HG02678 (cell line): ENCODE measurements around the gene DOCK9.
"Not testable (repeated sequence)": the region's sequence is repeated elsewhere in the genome, so short reads cannot be mapped to it uniquely, and the experiment has no call there.

Experiments used
- ATAC-seq: cut with Tn5 transposase; IDR thresholded peaks from one replicate; pipeline ENCODE4 v1.9.1; 2021; ENCODE audit warnings: mild to moderate bottlenecking, moderate library complexity; ENCODE audit not compliant: unreplicated experiment

The DOCK9 gene

DNA sequence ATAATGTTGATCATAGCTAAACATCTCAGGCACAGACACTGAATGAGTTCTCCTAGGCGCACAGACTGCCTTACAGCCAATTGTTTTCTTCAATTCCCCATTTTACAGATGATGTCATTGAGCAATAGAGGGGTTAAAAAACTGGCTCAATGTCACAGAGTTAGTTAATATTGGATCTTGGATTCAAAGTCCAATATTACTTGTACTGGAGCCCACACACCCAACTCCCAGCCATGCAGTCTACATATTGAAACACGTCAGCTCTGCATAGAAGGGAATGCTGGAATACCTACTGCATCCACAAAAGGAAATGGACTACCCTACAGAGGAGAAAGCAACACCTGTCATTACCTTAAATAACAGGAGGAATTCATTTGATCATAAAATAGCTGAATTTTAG, 149.2 kb downstream of the DOCK9 start:
- no peak for ATAC-seq

DNA sequence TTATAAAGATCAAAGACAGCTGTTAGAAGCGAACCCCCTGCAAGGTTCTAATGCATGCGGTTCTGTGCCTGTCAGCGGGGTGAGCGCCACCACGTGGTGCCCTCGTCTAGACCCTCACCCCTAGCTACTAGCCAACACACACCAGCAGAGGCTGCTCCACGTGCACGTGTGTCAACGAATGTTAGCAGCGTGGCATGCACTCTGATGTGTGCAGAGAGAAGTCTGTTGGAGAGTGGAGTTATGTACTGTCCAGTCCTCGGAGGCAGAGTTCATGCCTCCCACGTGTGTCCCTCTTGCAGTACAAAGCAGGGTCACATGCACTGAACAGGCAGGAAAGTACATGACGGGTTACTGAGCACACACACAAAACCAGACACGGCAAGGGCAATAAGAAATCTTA, 150.4 kb downstream of the DOCK9 start:
- ATAC-seq = no peak

DNA sequence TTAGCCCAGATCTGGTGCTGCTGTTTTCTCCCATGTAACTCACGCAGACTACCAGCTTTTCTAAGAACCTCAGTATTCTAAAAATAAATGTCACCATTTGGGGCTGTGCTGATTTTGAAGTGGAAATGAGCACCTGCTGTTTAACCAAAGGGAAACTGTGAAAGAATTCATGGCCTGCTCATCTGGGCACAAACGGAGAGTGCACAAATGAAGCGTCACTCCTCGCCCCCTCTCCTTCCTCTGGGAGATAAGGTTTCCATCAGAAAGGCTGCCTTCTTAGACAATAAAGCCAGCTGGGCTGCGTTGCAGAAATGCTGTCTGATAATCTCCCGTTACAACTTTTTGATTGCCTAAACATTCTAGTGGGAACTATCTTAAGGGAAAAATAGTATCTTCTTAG, 151.7 kb downstream of the DOCK9 start:
- ATAC-seq = no peak

DNA sequence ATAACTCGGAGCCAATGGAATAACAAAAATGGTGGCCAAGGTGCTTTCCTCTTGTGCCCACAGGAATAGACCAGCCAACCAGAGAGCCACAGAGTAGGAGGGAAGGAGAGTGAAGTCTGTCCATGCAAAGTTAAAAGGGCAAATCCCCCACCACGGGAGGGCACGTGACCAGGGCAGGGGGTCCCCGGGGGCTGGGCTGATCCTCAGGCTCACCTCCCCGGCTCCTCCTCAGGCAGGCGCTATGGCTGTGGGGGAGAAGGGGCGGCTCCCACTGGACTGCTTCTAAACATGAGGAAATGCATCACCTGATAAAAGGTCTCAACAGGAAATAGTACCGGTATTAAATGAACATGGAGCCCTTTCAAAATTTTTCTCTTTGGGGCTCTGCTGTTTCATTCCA, 152.2 kb downstream of the DOCK9 start:
- no peak for ATAC-seq

DNA sequence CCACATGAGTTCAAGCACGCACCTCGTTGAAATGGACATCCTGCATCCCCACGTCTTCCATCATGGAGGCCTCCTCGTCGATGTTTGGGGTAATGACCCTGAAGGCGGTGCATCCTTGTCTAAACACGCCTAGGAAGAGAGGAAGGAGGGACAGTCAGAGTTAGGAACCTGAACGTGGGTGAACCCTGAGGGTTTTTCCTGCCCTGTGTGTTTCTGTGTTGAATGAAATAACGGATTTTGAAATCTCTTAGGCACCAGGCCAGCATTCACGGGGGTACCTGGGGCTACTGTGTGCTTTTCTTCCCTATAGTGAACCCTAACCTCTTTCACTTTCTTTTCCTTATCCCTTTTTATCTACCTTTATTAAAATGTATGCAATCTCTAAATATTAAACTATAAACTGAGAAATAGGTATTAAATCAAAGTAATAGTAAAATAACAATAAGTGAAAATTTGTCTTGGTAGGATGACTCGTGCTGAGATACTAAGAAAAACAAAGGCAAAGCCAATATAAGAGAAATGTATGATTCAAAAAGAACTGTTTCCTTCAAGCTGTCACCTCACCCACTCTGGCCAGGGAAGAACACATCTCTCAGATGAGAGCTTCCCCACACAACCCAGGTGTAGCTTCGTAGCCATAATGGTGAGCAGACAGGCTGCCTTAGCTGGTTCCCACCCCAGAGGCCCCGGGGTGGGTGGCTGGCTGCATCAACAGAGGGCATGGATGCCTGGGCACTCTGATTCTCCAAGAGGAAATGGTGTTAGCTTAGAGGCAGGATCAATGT, 153.3 kb downstream of the DOCK9 start:
- no peak for ATAC-seq

DNA sequence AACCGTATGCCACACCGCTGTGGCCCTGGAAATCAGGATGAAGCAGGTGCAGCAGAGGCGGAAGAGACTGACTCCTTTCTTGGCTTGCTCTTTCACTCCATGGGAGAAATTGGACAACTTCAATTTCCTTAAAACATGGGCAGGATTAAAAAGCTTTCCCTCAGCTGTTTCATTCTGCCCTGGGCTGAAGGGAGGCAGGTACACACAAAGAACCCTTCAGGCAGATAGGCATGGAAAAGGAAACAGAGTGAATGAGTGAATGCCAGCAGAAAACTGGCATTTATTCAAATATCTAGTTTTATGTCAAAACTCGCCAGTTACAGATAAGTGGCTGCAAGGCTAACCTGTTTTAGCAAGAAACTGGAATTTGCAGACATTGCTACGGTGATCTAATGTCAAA, 154.4 kb downstream of the DOCK9 start:
- no peak for ATAC-seq

DNA sequence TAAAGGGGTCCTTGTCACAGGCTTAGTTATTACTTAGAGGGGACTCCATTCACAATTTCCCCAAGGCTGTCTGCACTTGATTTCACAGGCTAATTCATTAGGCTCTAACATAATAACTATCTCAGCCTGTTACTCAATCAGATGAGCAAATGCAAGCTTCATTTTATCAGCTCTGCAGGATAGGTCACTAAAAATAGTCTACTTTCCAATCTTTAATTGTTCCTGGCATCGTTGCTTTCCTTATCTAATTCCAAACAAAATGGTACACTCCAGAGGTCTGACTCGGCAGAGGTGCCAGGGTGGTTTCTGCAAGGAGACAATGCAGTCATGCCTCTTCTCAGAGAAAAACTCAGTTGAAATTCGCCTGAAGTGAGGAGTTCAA, 155.6 kb downstream of the DOCK9 start:
- ATAC-seq = no peak

DNA sequence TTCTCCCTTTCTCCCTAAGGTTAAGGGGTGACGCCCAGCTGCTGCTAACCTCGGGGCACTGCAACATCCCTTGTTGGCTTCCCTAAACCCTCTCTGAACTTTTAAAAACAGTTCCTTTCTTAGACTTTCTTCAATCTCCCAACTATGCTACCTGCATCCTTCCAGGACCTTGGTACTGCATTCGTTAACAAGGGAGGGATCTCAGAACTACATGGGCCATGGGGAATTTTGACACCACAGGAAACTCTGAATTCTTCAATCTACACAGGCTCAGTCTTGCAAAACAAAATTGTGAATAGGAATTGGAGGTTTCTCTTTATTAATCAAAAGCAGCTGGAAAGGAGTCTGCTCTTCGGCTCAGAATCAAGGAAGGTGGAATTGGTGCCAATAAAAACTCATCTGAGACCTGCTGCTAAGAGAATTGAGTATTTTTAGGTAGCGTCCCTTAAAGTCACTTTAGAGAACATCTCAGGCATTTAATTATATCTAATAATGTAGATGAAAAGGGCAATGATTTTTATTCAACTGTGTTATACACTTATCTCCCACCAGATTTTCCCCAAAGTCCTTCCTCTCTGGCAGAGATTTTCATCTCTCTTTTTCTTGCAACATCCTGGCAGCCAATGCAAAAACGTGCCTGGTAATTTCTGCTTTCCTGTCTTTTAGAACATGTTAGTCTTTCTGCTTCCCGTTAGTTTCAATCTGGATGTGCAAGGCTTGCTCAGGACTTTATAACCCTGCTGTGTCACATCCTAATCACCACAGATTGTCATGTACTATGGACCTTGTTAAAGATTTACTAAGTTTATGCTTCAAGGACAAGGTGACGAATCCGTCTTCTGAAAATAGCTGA, 156.3 kb downstream of the DOCK9 start:
- ATAC-seq = no peak

DNA sequence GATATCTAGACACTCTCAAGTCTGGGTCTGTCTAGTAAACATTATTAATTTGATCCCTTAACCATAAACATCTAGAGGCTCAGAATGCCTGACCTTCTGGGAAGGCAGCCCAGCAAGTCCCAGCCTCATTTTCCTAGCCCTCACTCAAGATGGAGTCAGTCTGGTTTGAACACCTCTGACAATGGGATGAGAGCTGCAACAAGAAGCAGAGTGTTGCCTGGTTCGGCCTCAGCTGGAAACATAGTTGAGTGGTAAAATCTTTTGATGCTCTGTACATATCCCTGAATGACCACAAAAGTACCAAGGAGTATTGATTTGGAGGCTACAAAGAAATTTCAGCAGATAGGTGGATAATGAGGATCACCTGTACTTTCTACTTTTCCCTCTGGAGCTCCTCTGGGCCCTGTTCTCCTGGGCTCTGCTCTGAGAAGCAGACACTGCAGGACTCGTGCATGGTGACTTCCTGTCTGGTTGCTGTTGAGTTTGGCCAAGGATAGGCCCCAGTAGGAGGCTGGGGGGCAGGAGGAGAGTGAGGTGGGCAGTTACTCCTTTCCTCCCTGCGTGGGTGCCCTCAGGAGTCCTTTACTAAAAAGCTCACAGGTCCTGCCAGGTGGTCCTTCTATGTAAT, 157.0 kb downstream of the DOCK9 start:
- ATAC-seq = no peak

DNA sequence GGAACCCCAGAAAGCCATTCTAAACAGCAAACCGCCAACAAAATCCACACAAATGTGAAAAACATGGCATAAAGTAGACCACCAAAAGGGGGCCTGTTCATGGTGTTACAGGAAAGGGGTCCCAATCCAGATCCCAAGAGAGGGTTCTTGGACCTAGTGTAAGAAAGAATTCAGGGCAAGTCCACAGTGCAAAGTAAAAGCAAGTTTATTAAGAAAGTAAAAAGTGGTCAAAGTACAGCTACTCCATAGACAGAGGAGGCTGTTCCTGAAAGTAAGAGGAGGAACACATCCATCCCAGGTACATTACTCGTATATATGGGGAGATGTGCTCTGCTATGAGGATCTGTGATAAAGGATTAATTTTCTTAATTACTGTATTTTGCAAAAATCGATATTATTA, 157.6 kb downstream of the DOCK9 start:
- no peak for ATAC-seq

DNA sequence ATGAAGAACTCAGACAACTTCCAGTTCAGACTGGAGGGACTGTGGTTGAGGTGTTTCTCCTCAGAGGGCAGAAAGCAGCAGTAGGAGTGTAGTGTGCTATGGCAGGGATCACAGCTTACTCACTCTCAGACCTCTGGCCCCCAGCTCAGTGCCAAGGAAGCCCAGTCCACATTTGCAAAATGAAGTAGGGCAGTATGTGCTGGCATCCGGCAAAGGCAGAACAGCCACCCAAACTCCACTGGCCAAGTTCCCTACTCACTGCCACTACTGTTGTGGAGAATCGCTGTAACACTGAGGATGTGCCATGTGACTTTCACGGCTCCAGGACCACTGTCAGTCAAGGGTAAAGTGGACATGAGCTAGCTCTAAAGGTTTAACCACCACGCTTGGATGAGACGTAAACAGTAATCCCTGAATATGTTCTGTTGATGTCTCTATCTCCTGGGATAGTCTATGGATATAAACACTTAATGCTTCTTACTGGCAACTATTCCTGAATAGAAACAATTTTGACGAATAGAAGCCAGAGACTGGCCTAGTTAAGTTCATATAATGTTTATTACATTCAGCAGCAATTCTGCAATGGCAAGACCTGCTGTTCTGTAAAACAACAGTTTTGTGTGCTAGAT, 158.4 kb downstream of the DOCK9 start:
- no peak for ATAC-seq

DNA sequence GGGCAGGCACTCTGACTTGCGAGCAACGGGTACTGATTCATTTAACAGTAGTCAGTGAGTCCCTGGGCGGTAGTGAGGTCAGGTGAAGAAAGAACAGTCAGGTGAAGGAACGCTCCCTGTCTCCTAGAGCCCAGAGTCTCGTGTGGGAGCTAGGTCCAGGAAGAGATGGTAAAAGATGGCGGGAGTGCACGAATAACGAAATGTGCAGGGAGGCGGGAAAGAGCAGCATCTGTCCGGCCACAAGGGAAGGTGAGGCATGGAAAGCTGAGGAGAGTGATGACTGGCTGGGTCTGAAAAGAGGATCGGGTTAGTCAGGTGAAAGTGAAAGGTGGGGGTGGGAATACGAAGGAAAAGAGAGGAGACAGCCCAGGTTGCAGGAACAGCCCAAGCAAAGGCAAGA, 161.5 kb downstream of the DOCK9 start:
- ATAC-seq = no peak

DNA sequence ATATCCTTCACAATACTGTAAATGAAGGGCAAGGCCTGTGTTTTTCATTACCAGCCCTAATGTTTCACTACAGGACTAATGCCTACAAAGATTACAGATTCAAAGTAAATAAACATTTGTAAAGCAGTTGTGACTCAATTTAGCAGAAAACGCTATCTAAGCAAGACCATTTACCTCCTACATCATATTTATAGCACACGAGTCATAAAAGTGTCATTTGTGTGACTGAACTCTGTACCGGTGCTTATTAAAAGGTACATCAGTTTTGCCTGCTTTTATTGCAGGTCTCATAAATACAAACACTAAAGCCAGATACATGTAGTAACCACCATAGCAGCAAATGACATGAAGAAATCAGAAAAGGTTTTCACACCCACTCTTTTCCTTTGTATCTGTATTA, 163.9 kb downstream of the DOCK9 start:
- no peak for ATAC-seq

DNA sequence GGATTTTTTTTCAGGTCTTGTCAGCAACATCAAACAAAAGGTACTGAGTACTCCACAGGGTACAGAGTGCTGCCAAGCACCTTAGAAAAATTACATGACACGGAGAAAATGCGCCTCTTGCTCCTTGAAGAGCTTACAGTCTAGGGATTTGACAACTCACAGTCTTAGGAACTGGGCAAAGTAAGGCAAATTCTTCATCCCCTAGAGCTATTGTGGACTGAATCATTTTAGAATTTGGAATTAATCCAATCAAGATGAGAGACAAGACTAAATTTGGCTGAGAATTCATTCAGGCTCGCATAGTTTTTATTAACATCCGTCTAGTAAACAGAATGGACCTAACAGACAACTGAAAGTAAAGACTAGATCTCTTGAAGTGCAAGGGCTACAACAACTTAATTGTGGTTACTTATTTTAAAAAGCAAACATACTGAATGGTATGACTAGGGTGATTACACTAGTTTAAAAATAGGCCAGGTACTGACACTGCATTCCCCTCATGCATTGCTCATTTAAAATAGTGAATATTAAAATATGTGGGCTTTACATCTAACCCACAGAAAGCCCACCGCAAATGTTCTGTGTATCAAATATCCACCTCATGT, 165.6 kb downstream of the DOCK9 start:
- not testable (repeated sequence) for ATAC-seq

DNA sequence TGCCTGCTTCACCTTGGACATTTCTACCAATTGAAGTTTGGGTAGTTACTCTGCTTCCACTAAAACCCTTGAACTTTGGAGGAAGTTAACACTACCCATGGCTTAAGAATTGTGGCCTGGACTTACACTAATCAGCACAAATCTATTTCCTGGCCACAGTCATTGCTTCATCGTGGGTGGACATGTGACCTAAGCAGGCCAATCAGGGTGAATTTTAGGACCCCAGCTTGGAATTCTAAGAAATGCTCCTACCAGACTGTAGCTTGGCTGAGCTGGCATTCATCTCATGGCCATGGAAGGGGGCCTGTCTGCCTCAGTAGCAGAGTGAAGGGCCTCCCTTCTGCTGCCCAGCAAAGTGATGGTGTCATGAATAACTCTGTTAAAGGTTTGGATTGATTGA, 167.1 kb downstream of the DOCK9 start:
- ATAC-seq = no peak

DNA sequence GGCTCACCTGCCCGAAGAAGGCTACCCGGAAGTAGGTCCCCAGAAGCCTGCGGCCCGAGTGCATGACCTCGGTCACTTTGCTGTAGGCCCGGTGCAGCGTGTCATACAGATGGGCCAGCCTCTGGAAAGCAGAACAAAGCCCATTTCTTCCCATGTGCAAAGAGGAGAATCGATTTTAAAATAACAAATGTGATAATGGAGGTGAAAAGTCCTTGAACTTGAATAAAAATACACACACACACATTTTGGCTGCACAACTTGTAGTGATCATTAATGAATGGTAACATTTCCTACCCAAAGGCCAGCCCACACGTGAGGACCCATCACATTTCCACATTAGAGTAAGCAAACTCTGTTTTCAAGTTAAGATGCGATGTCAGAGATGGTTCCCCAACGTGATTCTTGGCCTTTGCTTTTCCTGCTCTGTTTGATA, 168.5 kb downstream of the DOCK9 start:
- ATAC-seq = no peak

DNA sequence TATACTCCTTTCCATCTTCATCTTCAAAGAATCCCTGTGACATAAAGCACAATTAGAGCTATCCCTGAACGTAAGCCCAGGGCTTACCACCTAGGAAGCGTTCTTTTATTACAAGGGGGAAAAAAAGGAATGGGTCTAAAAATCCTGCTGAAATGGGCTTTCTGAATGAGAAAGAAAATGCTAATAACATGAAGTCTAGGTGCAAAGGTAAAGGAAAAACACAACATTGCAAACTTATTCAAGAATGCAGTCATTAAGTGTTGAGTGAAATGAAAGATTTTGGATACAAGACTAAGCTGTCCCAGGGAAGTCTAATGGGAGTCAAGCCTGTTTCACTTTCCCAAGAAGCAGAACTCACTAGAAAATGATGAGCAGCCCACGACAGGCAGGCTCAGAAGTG, 170.1 kb downstream of the DOCK9 start:
- no peak for ATAC-seq

DNA sequence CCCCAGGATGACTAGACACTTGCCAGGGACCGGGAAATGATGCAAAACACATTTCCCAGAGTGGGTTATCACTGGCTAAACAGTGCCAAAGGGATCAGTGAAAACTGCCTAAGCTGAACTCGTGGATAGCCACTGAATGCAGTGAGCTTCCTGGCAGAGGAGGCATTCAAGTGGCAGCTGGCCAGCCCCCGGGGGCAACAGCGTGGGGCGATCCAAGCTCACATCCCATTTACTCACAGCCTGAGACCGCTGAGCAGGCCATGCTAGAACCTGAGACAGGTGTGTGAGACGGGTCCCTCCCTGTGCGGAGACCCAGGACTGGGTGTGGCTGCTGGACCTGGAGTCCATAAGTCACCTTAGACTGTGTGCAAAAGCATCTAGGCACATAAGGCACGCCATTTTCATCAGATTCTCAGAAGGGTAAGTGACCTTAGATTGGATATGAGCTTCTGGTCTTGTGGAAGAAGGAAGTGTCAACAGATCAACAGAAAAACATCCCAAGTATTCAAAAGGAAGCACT, 173.5 kb downstream of the DOCK9 start:
- ATAC-seq = no peak

DNA sequence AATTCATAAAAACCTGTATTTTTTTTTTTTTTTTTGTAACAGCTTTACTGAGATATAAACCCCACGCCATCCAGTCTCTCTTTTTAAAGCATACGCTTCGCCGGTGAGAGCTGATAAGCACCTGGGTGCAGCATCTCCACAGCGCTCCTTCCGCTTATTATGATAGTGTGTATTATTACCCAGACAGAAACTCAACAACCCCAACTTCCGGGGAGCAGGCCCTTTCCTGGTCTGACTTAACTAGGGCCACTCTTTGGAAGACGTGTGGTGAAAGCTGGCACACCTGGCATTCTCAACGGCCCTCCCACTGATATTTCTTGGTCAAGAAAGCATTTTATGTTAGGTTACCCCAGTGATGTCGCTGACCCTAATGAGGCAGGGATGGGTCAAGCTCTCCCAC, 173.9 kb downstream of the DOCK9 start:
- ATAC-seq = no peak

DNA sequence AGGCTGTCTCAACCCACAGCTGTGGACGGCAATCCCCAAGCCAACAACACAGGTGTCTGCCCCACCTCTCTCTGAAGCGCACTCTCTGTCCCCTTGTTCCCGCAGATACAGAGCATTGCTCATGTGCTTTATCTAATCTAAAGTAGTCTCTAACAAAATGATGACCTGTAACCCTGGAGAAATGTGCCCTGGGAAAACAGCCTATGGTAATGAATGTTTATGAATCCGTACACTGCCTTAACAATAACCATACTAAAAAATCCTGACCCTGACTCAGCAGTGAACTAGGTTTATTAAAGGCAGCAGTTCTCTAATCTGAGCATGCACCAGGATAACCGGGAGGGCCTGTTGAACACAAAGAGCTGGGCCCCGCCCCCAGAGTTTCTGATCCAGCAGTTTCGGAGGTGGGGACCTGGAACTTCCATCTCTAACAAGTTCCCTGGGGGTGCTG, 174.7 kb downstream of the DOCK9 start:
- no peak for ATAC-seq

DNA sequence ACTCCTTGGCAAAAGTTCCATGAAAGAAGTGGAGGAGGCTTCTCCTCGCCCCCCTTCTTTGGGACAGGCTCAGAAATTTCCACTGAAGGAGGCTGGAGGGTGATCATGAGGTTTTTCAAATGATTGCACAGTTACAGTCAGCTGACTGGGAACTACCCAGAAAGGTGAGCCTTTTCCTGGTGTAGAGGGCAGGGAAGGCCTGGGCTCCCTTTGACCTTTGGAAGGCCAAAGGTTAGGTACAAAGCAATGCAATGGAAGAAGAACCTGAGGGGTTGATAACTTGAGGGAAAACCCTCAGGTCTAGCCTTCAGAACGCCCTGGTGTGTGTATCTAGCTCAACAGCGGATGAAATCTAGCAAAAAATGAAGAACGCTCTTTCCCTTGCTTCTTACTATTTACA, 175.3 kb downstream of the DOCK9 start:
- ATAC-seq = no peak
